Measurements from ENCODE around the gene ZNF668. TPM values are rescaled to one million over a fixed set of nuclear protein-coding genes. Genes with fewer than 3 reads are reported as not detected.

ZNF668 gene
- total RNA-seq, 1 donor from 2014 or later: 8.3 TPM

DNA sequence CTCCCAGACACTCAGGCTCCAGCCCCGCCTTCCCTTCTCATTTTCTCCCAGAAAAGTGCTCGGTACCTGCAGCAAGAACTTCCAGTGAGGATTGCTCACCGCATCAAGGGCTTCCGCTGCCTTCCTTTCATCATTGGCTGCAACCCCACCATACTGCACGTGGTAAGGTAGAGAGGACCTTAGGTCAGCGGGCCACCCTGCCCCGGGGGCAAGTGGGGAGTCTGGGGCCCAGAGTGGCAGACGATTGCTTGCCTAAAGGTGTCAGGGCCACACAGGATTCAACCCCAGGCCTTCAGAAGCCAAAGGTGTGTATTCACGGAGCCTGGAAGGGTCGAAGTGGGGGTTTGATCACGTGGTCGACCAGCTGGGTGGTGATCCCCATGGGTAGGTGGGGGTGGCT is 35.6 kb upstream of the ZNF668 start:
- no peaks in the 10 kb centered on the region for H3K9me3 ChIP-seq
- H3K4me1 ChIP-seq: peaks cover 25% of the 10 kb centered on the region
- intact Hi-C loops (cut with DNase I): no loop called here
- TF ChIP-seq, protein P1, sequence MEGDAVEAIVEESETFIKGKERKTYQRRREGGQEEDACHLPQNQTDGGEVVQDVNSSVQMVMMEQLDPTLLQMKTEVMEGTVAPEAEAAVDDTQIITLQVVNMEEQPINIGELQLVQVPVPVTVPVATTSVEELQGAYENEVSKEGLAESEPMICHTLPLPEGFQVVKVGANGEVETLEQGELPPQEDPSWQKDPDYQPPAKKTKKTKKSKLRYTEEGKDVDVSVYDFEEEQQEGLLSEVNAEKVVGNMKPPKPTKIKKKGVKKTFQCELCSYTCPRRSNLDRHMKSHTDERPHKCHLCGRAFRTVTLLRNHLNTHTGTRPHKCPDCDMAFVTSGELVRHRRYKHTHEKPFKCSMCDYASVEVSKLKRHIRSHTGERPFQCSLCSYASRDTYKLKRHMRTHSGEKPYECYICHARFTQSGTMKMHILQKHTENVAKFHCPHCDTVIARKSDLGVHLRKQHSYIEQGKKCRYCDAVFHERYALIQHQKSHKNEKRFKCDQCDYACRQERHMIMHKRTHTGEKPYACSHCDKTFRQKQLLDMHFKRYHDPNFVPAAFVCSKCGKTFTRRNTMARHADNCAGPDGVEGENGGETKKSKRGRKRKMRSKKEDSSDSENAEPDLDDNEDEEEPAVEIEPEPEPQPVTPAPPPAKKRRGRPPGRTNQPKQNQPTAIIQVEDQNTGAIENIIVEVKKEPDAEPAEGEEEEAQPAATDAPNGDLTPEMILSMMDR (IDR thresholded peaks at IDR 0.05): no peak
- peaks cover 30% of the 10 kb centered on the region for H3K36me3 ChIP-seq
- ATAC-seq: no peak
- no peak overlapping the region for H3K27ac ChIP-seq
- no peak overlapping the region for H3K4me3 ChIP-seq
- H3K27me3 ChIP-seq: no peaks in the 10 kb centered on the region
- DNase-seq: no peak

DNA sequence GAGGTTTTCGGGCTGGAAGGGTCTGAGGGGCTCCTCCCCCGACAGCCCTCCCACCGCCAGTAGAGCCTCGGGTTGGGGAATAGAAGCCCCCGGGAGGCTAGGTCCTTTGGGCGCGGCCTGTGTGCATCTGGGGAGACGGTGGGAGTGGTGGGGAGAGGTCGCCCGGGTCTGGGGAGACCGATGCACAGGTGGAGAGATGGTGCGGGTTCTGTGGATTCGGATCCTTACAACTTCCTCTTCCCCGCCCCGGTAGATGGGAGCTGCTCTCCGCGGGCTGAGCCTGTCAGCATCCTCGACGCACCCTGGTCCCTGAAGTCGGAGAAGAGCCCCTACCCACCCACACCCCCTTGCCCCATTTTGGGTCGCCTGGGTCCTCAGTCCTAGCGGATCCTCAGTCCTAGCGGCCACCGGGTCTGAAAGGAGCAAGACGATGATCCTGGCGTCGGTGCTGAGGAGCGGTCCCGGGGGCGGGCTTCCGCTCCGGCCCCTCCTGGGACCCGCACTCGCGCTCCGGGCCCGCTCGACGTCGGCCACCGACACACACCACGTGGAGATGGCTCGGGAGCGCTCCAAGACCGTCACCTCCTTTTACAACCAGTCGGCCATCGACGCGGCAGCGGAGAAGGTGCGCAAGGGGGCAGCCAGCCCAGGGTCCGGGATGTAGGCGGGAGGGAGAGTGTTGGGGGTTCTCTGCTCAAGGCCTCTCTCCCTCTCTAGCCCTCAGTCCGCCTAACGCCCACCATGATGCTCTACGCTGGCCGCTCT is 34.9 kb upstream of the ZNF668 start:
- DNase-seq: no peak
- Histone ChIP-seq H3K27ac (peak overlapping the region; percentile 87), H3K4me3 (peak overlapping the region; percentile 95), H3K27me3 (no peaks in the 10 kb centered on the region), H3K4me1 (peaks cover 23% of the 10 kb centered on the region), H3K36me3 (peaks cover 30% of the 10 kb centered on the region), H3K9me3 (no peaks in the 10 kb centered on the region)
- TF ChIP-seq, protein P1 (IDR thresholded peaks at IDR 0.05): no peak
- ATAC-seq: no peak
- intact Hi-C loops (cut with DNase I): no loop called here

DNA sequence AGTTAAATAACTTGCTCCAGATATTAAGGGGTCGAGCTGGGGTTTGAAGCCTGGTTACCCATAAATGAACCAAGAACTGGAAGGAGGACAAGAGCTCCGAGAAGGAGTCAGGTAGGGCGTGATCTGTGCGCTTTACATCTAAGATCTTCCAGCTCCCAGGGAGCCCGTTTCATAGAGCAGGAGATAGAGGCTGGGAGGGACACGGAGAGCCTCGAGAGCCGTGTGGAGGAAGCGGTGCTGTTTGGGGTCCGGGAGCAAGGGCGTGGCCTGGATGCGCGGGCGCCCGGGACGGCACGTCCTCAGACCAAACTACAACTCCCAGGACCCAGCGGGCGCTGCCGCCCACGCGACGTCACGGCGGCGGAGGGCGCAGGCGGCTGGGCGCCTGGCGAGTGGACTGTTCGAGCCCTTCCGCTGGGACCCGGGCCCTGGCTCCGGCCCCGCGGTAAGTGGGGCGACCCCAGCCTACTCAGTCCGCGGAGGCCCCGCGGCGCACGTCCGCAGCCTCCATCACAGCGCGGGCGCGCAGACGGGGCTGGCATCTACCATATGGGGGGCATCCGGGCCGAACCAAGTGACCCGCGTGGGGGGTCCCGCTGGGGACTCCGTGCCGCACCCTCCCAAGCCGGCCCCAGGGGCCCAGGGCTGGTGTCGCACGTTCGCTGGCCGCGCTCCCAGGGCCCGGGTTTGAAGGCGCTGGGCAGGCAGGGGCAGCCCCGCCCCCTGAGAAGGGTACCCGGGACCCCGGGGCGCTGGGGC is 34.2 kb upstream of the ZNF668 start, which contains the start of gene BCKDK:
TSS of gene BCKDK (plus strand) at position 352 of the 759 bp plus-strand sequence. CDS start 838 bp downstream, outside the sequence.
- DNase-seq: peak; percentile 88
- no peaks in the 10 kb centered on the region for H3K9me3 ChIP-seq
- H3K27ac ChIP-seq: peak within 1 kb of the TSS; percentile 87
- intact Hi-C loops (cut with DNase I): no loop called here
- ATAC-seq: peak; percentile 86
- H3K4me1 ChIP-seq: peaks cover 20% of the 10 kb centered on the region
- peaks cover 30% of the 10 kb centered on the region for H3K36me3 ChIP-seq
- no peaks in the 10 kb centered on the region for H3K27me3 ChIP-seq
- TF ChIP-seq, protein P1 (IDR thresholded peaks at IDR 0.05): no peak
- peak within 1 kb of the TSS; percentile 95 for H3K4me3 ChIP-seq

DNA sequence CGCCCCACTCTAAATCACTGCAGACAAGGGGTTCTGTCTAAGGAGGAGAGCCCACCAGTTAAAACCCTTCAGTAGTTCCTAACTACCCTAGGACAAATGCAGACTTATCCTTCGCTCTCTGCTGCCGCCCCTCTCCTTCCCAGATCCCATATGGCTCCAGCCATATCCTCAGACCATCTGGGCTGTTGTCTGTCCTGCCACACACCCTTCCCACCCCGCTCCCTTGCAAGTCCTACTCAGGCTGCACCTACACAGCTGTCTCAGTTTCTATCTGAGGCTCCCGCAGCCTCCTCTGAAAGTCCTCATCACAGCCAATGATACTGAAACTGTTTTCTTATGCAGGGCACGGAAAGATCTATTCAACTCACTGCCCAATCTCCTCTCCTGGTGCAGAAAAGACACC is 33.4 kb upstream of the ZNF668 start:
- no peak overlapping the region for H3K27ac ChIP-seq
- H3K4me3 ChIP-seq: no peak overlapping the region
- peaks cover 29% of the 10 kb centered on the region for H3K36me3 ChIP-seq
- TF ChIP-seq, protein P1 (IDR thresholded peaks at IDR 0.05): no peak
- no peak for ATAC-seq
- intact Hi-C loops (cut with DNase I): no loop called here
- no peaks in the 10 kb centered on the region for H3K27me3 ChIP-seq
- peaks cover 20% of the 10 kb centered on the region for H3K4me1 ChIP-seq
- no peak for DNase-seq
- no peaks in the 10 kb centered on the region for H3K9me3 ChIP-seq

DNA sequence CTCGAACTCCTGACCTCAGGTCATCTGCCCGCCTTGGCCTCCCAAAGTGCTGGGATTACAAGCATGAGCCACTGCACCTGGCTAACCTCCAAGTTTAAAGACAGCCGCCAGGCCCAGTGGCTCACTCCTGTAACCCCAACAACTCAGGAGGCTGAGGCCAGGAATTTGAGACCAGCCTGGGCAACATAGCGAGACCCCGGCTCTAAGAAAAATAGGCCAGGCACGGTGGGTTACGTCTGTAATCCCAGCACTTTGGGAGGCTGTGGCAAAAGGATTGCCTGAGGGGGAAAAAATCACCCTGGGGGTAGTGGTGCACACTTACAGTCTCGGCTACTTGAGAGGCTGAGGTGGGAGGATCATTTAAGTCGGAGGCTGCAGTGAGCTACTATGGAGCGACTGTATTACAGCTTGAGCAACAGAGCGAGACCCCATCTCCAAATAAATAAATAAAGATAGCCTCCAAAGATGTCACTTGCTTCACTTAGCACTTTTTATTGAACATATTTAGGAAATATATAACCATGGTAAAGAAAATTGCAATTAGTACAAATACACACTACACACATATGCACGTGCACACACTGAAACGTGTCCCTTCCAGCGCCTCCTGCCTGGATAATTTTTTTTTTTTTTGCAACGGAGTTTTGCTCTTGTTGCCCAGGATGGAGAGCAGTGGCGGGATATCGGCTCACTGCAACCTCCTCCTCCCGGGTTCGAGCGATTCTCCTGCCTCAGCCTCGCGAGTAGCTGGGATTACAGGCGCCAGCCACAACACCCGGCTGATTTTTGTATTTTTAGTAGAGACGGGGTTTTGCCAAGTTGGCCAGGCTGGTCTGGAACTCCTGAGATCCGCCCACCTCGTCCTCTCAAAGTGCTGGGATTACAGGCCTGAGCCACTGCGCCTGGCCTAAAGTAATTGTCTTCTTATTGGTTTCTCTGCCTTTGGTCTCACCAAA is 32.7 kb upstream of the ZNF668 start:
- ATAC-seq: no peak
- Histone ChIP-seq H3K4me1 (peaks cover 20% of the 10 kb centered on the region), H3K27ac (no peak overlapping the region), H3K9me3 (no peaks in the 10 kb centered on the region), H3K27me3 (no peaks in the 10 kb centered on the region), H3K4me3 (no peak overlapping the region), H3K36me3 (peaks cover 22% of the 10 kb centered on the region)
- TF ChIP-seq, protein P1 (IDR thresholded peaks at IDR 0.05): no peak
- intact Hi-C loops (cut with DNase I): no loop called here
- DNase-seq: no peak

Data from upper lobe of right lung (tissue), 1 donor.